Glutamatergic neuron (in vitro differentiated cells): ENCODE measurements around the gene DIP2B. TPM values are rescaled to one million over a fixed set of nuclear protein-coding genes. Genes with fewer than 3 reads are reported as not detected.
A peak's percentile ranks its signal among the peaks of the same experiment; 100 is the strongest.
"Not testable (repeated sequence)": the region's sequence is repeated elsewhere in the genome, so short reads cannot be mapped to it uniquely, and the experiment has no call there.

ENCODE experiments used
- DNase-seq: peaks from one replicate; pipeline ENCODE4 v3.0.0; 2022
- H3K27ac Mint-ChIP-seq: one replicate; pipeline ENCODE4 v1.8.0; 2020; ENCODE audit warnings: mild to moderate bottlenecking, mixed read lengths, inconsistent platforms; ENCODE audit not compliant: unreplicated experiment
- H3K27me3 Mint-ChIP-seq: one replicate; pipeline ENCODE4 v1.8.0; 2020; ENCODE audit warnings: mild to moderate bottlenecking, moderate library complexity, mixed read lengths, inconsistent platforms; ENCODE audit not compliant: unreplicated experiment
- H3K36me3 Mint-ChIP-seq: one replicate; pipeline ENCODE4 v1.8.0; 2020; ENCODE audit warnings: mild to moderate bottlenecking, mixed read lengths, inconsistent platforms; ENCODE audit not compliant: unreplicated experiment
- H3K4me1 Mint-ChIP-seq: one replicate; pipeline ENCODE4 v1.8.0; 2020; ENCODE audit warnings: mild to moderate bottlenecking, low read depth, mixed read lengths, inconsistent platforms; ENCODE audit not compliant: unreplicated experiment
- H3K4me3 Mint-ChIP-seq: one replicate; pipeline ENCODE4 v1.8.0; 2020; ENCODE audit warnings: mild to moderate bottlenecking, mixed read lengths, inconsistent platforms; ENCODE audit not compliant: unreplicated experiment
- H3K9me3 Mint-ChIP-seq: one replicate; pipeline ENCODE4 v1.8.0; 2020; ENCODE audit warnings: mild to moderate bottlenecking, moderate library complexity, mixed read lengths, inconsistent platforms; ENCODE audit not compliant: unreplicated experiment
- CTCF ChIP-seq: fragments of 200-600 bp; sonication (generic); IDR thresholded peaks from one replicate; pipeline ENCODE4 v1.5.0; 2021; ENCODE audit not compliant: partially characterized antibody, unreplicated experiment
- total RNA-seq: library from RNA; stranded (reverse); fragmentation: NEBNext Ultra II Directional; extraction: Animal tissue kit (Norgen Biotek cat#: 25700); gene quantifications from one replicate; pipeline ENCODE4 v1.2.1, GENCODE V29; 2021; ENCODE audit not compliant: unreplicated experiment

The DIP2B gene
- total RNA-seq, 1 donor from 2014 or later = 37.3 TPM

GRCh38 chr12:50542448-50542847 lies 37.7 kb downstream of the DIP2B start:
- H3K9me3 Mint-ChIP-seq = peaks cover 2% of the 10 kb centered on the region
- no peak for DNase-seq
- H3K4me1 Mint-ChIP-seq = peaks cover 9% of the 10 kb centered on the region
- H3K36me3 Mint-ChIP-seq = no peaks in the 10 kb centered on the region
- TF ChIP-seq CTCF = no peak
- no peak overlapping the region for H3K27ac Mint-ChIP-seq
- peaks cover 2% of the 10 kb centered on the region for H3K27me3 Mint-ChIP-seq
- no peak overlapping the region for H3K4me3 Mint-ChIP-seq

GRCh38 chr12:50543188-50543587 lies 38.4 kb downstream of the DIP2B start:
- not testable (repeated sequence) for H3K27ac Mint-ChIP-seq, DNase-seq

GRCh38 chr12:50545213-50545612 lies 40.4 kb downstream of the DIP2B start:
- no peak overlapping the region for H3K27ac Mint-ChIP-seq
- H3K4me1 Mint-ChIP-seq = peaks cover 9% of the 10 kb centered on the region
- H3K9me3 Mint-ChIP-seq = peaks cover 2% of the 10 kb centered on the region
- H3K36me3 Mint-ChIP-seq = no peaks in the 10 kb centered on the region
- no peak for TF ChIP-seq CTCF
- no peak overlapping the region for H3K4me3 Mint-ChIP-seq
- H3K27me3 Mint-ChIP-seq = peaks cover 2% of the 10 kb centered on the region
- DNase-seq = no peak

More at GRCh38 chr12:50543188-50543587, 38.4 kb downstream of the DIP2B start:
- H3K9me3 Mint-ChIP-seq, H3K4me1 Mint-ChIP-seq, H3K36me3 Mint-ChIP-seq, H3K4me3 Mint-ChIP-seq, H3K27me3 Mint-ChIP-seq: not testable (repeated sequence)

GRCh38 chr12:50545786-50546185 lies 41.0 kb downstream of the DIP2B start:
- no peak overlapping the region for H3K27ac Mint-ChIP-seq
- no peak overlapping the region for H3K4me3 Mint-ChIP-seq
- DNase-seq = no peak
- TF ChIP-seq CTCF = no peak
- H3K9me3 Mint-ChIP-seq = peaks cover 2% of the 10 kb centered on the region
- peaks cover 9% of the 10 kb centered on the region for H3K4me1 Mint-ChIP-seq
- H3K36me3 Mint-ChIP-seq = no peaks in the 10 kb centered on the region
- peaks cover 2% of the 10 kb centered on the region for H3K27me3 Mint-ChIP-seq

GRCh38 chr12:50546441-50547318 lies 41.9 kb downstream of the DIP2B start:
- Mint-ChIP-seq H3K4me3 (no peak overlapping the region), H3K27ac (peak overlapping the region; percentile 18), H3K36me3 (no peaks in the 10 kb centered on the region), H3K9me3 (peaks cover 2% of the 10 kb centered on the region), H3K27me3 (peaks cover 2% of the 10 kb centered on the region), H3K4me1 (peaks cover 9% of the 10 kb centered on the region)
- TF ChIP-seq CTCF = no peak
- DNase-seq = no peak
